Tibial artery (tissue), 4 donors: ENCODE data around the gene WARS2.

ENCODE experiments used
- DNase-seq, 2 donors: peaks; one replicate each; pipeline ENCODE4 v3.0.0-alpha.2; 2019
- H3K27ac ChIP-seq, 2 donors: fragments of 200-600 bp; sonication (generic) in 1 of 2; 1 replicate in 1 of 2; 2 replicates in 1 of 2; pipeline ENCODE4 v1.5.1; 2018 to 2019; ENCODE audit warnings: mild to moderate bottlenecking in 1 of 2
- H3K27me3 ChIP-seq, 2 donors: fragments of 200-600 bp; sonication (generic) in 1 of 2; one replicate each; pipeline versions ENCODE4 v1.5.1 to v1.6.0; 2016 to 2019
- H3K36me3 ChIP-seq, 3 donors: fragments of 200-600 bp; sonication (generic) in 2 of 3; one replicate each; pipeline ENCODE4 v1.5.1; 2016 to 2019; ENCODE audit warnings: mild to moderate bottlenecking in 2 of 3
- H3K4me1 ChIP-seq, 4 donors: fragments of 200-600 bp; sonication (generic) in 2 of 4; 1 replicate in 3 of 4; 2 replicates in 1 of 4; pipeline ENCODE4 v1.5.1; 2016 to 2019
- H3K4me3 ChIP-seq, 2 donors: fragments of 200-600 bp; sonication (generic) in 1 of 2; 1 replicate in 1 of 2; 2 replicates in 1 of 2; pipeline ENCODE4 v1.5.1; 2018 to 2019; ENCODE audit warnings: mild to moderate bottlenecking in 2 of 2
- H3K9me3 ChIP-seq, 3 donors: fragments of 200-600 bp; sonication (generic) in 1 of 3; one replicate each; pipeline ENCODE4 v1.5.1; 2016 to 2019
- intact Hi-C: fragments of 100-400 bp; cut with DNase I; formaldehyde crosslinking; loops from one replicate; pipeline ENCODE4 v1.15.0; 2023; ENCODE audit warnings: low total_unique reads
- TF ChIP-seq, protein P1 (sequence below), 2 experiments: fragments of 200-600 bp in 1 of 2; fragments of 450-650 bp in 1 of 2; IDR thresholded peaks; one replicate each; pipeline ENCODE4 v1.5.1; 2017 to 2019; ENCODE audit warnings: antibody characterized with exemption in 2 of 2, mild to moderate bottlenecking in 1 of 2, moderate library complexity in 1 of 2

Gene WARS2

DNA sequence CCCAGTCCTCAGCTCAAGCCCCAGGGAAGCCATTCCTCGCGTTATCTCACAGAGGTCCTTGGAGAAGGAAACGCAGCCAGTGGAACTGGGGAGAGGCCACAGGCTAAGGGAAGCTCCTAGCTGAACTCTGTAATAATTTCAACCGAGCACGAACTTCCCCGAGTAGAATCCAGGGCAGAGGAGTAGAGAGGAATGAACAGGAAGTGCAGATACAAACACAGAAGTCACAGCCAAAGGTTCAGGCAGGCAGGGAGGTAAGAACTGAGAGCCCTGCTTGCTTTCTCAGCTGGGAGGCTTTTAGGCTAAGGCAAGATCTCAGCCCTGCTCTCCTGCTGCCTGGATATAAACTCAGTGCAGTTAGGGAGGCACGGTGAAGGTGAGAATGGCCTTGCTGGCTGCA lies 23.7 kb downstream of the WARS2 start:
- H3K9me3 ChIP-seq, result peaks cover 0 to 16% (median 5%) of the 10 kb centered on the region in 3 donors
- no peaks in the 10 kb centered on the region for H3K4me1 ChIP-seq
- H3K27ac ChIP-seq, result no peak overlapping the region
- intact Hi-C loops, result no loop called here
- DNase-seq, result no peak
- no peaks in the 10 kb centered on the region for H3K36me3 ChIP-seq
- H3K4me3 ChIP-seq, result no peak overlapping the region
- TF ChIP-seq, protein P1, sequence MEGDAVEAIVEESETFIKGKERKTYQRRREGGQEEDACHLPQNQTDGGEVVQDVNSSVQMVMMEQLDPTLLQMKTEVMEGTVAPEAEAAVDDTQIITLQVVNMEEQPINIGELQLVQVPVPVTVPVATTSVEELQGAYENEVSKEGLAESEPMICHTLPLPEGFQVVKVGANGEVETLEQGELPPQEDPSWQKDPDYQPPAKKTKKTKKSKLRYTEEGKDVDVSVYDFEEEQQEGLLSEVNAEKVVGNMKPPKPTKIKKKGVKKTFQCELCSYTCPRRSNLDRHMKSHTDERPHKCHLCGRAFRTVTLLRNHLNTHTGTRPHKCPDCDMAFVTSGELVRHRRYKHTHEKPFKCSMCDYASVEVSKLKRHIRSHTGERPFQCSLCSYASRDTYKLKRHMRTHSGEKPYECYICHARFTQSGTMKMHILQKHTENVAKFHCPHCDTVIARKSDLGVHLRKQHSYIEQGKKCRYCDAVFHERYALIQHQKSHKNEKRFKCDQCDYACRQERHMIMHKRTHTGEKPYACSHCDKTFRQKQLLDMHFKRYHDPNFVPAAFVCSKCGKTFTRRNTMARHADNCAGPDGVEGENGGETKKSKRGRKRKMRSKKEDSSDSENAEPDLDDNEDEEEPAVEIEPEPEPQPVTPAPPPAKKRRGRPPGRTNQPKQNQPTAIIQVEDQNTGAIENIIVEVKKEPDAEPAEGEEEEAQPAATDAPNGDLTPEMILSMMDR (IDR thresholded peaks at IDR 0.05), result no peak
- no peaks in the 10 kb centered on the region for H3K27me3 ChIP-seq

DNA sequence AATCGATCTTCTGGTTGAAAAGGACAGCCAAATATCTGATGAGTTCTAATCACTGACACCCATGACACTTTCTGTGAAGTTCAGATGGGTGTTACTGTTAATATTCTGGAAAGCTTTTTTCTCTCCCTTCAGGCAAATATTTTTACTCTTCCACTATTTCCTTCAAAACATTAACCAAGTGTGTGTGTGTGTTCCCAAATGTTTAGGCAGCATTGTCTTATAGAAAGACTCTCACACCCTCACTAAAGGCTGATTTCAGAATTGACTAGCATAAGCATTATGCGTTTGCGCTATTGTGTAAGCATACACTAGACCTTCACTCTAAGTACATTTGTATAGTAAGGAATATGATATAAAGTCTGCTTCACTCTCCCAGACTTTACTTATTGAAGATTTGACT lies 24.7 kb downstream of the WARS2 start:
- no peak for DNase-seq
- Histone ChIP-seq H3K4me3 (no peak overlapping the region), H3K4me1 (no peaks in the 10 kb centered on the region), H3K27me3 (no peaks in the 10 kb centered on the region), H3K36me3 (no peaks in the 10 kb centered on the region), H3K9me3 (peaks cover 0 to 11% (median 5%) of the 10 kb centered on the region in 3 donors), H3K27ac (no peak overlapping the region)
- intact Hi-C loops, result no loop called here
- TF ChIP-seq, protein P1 (IDR thresholded peaks at IDR 0.05), result no peak

DNA sequence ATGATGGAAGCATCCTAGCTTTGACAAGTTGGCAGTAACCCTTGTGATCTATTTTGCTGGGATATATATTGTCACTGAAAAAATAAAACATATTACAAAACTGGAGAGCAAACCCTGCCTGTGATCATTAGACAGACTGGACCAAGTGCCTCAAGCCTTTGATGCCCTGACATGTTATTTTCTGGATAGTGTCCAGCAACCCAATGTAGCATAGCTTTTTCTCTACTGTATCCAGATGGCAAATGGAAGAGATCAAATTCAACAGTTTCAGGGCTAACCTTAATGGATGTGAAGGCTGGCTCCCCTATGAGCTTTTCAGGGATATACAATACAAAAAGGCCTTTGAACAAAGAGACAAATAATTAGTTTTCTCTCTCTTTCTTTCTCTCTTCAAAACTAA lies 25.1 kb downstream of the WARS2 start:
- intact Hi-C loops, result no loop called here
- TF ChIP-seq, protein P1 (IDR thresholded peaks at IDR 0.05), result no peak
- Histone ChIP-seq H3K9me3 (peaks cover 0 to 11% (median 5%) of the 10 kb centered on the region in 3 donors), H3K27ac (no peak overlapping the region), H3K4me3 (no peak overlapping the region), H3K36me3 (no peaks in the 10 kb centered on the region), H3K4me1 (no peaks in the 10 kb centered on the region), H3K27me3 (no peaks in the 10 kb centered on the region)
- no peak for DNase-seq

DNA sequence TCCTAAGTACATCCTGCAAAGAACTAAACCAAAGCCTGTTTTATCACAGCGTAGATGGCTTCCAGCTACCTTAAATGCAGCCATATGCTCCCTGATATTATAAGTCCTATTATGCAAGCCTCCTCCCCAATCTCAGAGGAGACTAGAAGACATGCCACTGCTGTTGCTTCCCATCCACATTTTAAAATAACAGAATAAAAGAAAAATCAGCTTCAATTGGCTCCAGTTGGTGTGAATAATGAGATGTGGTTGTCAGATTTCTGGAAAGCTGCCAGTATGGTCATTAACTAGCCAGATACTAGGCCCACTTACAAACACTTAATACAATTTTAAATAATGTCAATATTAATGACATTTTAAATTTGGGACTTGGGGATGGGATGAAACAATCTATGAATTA lies 25.7 kb downstream of the WARS2 start:
- no peak for DNase-seq
- intact Hi-C loops, result no loop called here
- H3K9me3 ChIP-seq, result peaks cover 0 to 11% (median 5%) of the 10 kb centered on the region in 3 donors
- no peaks in the 10 kb centered on the region for H3K4me1 ChIP-seq
- H3K36me3 ChIP-seq, result no peaks in the 10 kb centered on the region
- no peak overlapping the region for H3K27ac ChIP-seq
- TF ChIP-seq, protein P1 (IDR thresholded peaks at IDR 0.05), result no peak
- no peak overlapping the region for H3K4me3 ChIP-seq
- H3K27me3 ChIP-seq, result no peaks in the 10 kb centered on the region

DNA sequence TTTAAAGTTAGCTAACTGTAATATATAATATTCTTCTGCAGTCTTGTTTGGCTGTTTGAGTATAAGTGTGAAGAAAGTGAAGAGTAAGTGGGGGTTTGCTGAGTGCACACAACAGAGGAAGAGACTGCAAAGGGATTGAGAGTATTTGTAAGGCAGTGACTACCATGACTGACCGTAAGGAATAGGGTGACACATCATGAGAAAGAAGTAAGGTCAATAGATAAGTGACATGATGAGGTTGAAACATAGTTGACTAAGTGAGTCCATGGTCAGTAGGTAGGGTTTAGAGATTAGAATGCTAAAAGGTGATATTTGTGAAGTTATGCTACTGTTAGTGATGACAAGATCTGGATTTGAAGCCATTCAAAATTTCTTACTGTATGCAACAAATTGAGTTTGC lies 27.7 kb downstream of the WARS2 start:
- TF ChIP-seq, protein P1 (IDR thresholded peaks at IDR 0.05), result no peak
- Histone ChIP-seq H3K27ac (no peak overlapping the region), H3K9me3 (peaks cover 0 to 1% (median 0%) of the 10 kb centered on the region in 3 donors), H3K4me1 (no peaks in the 10 kb centered on the region), H3K4me3 (no peak overlapping the region), H3K36me3 (no peaks in the 10 kb centered on the region), H3K27me3 (no peaks in the 10 kb centered on the region)
- no peak for DNase-seq
- intact Hi-C loops, result no loop called here

DNA sequence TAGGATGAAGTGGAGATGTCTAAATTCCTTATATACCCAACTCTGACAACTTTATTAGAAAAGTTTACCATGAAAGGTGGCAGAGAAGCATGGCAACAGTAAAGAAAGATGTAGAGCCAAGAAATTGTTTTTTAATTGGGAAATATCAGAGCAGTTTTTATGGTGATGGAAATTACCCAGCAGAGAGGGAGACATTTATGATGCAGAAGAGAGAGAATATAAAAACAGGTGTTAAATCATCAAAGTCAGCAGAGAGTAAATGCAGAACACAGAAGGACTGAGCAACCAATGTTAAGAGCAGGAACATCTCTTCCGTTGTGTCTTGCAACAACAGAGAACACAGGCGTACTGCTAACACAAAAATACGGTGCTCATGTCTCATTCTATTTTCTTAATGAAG lies 28.2 kb downstream of the WARS2 start:
- H3K36me3 ChIP-seq, result no peaks in the 10 kb centered on the region
- H3K9me3 ChIP-seq, result no peaks in the 10 kb centered on the region
- H3K27ac ChIP-seq, result no peak overlapping the region
- no peak overlapping the region for H3K4me3 ChIP-seq
- TF ChIP-seq, protein P1 (IDR thresholded peaks at IDR 0.05), result no peak
- H3K27me3 ChIP-seq, result no peaks in the 10 kb centered on the region
- no peak for DNase-seq
- no peaks in the 10 kb centered on the region for H3K4me1 ChIP-seq
- intact Hi-C loops, result no loop called here
